Activated CD4-positive, alpha-beta T cell treated with anti-CD3 and anti-CD28 coated beads, Interleukin-2, amount 50 U/mL, for 24 hours (primary cell): Measurements from ENCODE around the gene VASH1.

Experiments used
- DNase-seq, 2 donors: peaks; one replicate each; pipeline ENCODE4 v3.0.0-alpha.2; 2020; ENCODE audit warnings: low read depth in 1 of 2, low spot score in 1 of 2

The VASH1 gene

DNA sequence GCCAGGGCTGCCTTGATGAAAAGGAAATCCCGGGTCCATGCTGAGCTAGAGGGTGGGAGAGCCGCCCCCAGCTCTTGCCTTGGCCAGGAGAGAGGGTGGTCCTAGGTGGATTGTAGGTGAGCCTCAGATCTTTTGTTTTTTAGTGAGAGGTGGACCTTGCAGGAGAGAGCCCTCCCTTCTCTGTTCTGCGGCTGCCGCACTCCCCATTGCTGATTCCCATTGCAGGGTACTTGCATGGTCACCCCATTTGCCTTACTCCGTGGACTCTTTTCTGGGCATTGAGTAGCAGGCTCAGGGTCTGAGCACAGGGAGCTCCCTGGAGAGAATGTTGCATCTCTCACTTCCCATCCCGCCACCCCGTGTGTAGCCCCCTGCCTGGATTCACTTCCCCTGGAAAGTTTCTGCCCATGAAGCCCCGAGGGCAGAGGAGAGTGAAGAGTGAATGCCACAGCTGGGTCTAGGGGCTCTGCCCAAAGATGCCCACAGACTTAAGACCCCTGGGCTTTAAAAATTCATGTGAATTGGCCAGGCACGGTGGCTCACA, 10.2 kb downstream of the VASH1 start:
- DNase-seq = no peak

DNA sequence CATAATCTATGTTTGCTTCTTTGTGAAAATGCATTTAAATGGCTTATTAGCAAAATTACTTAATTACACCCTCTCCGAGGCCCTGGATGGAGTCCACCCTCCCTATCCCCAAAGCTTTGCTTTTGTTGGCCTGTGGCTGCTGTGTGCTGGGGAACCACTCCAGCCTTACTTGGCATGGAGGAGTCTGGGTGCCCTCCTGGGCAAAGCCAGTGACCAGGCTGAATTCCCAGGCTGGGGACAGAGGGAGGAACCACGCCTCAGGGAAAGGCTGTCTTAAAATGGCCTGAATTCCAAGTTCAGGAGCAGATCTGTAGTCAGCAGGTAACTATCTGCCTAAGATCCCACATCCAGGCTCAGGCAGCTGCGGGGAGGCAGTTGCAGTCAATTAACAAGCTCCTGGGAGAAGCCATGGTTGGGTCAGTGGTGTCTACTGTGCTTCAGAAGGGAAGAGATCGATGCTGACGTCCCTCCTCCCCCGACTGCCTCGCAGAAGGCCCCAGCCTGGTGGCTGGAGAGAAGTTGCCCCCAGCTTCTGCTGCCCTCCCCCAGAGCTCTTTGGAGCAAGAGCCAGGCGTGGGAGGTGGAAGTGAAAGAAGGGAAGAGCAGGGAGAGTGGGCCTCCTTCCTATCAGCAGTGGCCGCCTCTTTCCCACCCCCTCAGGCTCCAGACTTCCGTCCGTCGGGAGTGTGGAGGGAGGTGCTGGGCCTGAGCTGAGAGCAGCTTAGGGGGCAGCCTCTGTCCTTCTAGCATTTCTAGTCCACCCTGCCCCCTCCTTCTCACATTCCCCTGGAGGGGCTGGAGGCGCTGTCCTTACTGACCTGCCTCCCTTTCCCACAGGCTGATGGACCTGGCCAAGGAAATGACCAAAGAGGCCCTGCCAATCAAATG, 11.3 kb downstream of the VASH1 start:
- DNase-seq = no peak

DNA sequence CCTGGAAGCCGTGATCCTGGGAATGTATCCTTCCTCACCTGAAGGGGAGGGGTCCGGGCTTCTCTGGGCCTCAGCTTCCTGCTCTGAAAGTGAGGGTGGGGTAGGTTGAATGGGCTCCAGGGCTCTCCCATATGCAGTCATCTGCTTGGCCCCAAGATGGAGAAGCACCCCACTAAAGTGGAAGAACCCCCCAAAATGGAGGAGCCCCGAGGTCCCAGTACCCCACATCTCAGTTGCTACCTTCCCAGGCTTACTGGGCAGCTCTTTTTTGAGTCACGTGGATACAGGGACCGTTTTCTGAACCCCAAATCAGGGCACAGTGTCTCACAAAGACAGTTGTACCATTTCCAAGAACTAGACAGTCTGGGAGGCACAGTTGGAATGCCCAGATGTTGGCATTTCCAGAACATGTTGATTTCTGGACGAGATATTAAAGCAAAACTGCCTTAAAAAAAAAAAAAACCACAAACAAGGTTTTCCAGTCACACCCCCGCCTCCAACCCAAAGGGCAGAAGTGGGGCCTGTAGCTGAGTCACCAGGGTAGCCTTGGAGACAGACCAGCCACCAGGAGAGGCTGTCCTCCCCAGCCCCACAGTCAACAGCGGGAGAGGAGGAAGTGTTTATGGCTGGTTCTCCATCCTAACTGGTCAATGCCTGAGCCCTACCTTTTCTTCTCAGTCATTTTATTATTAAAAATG, 12.1 kb downstream of the VASH1 start:
- DNase-seq = no peak

DNA sequence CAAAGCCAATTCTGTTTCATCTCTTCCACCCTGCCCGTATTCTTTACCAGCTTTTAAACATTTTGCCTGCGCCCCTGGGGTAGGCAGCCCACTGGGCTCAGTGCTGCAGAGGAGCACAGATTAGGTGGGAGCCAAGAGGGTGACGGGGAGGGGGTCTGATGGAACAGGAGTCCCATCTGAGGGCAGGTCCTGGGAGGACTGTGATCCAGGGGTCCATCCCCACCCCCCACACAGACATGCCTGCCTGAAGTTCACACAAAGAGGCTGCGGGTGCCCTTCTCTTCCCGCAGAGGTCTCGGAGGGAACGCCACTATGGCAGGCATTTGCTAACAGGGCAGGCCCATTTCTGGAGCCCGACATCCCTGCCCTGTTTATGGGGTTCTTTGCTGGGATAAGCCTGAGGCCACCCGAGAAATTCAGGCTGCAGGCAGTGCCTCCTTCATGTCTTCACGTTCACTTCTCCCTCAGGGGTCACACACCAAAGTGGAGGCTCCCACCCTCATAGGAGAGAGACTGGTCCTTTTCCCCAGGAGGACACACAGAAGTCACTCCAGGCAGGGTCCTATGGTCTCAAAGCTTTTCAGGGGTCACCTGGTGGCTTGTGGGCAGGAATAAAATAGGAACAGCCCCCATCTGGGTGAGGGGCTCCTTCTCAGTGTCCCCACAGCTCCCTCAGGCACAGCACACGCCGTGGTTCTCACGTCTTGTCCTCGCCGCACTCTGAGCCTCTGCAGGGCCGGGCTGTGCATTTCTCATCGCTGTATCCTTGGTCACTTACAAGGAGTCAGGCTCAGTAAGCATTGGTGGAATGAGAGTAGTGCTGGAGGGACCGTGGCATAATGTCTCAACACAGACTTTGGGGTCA, 12.9 kb downstream of the VASH1 start:
- no peak for DNase-seq

DNA sequence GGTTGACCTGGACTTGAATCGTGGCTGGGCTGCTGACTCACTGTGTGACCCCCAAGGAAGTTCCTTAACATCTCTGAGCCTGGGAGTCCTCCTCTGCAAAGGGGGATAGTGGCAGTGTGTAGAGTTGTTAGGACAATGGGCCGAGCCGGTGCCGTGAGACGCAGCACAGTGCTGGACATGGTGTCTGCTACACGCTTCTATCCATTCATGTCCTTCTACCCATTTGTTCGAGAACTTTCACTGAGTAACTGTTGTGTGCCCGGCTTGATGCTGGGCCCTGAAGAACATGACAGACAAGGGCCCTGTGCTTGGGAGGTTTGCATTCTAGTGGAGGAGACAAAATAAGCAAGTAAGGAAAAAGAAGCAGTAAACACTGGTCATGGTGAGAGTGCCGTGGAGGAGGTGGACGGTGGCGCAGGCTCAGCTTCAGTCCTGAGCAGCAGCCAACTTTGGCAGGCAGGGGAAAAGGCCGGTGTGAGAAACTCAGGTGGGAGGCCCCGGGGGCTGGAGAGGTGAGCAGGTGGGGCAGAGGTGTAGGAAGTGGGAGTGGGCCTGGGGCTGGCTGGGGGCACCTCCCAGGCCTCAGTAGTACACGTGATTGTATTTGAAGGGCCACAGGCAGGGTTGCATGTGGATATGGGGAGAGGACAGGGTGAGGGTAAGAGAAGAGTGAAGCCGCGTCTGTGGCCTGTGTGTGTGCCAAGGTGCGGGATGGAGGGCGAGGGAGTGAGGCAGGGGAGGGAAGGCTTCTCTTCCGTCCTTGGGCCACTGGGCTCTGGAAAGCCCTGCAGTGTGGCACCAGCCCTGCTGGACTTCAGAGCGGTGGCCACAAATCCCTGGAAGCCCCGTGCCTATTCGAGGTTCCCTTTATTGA, 13.8 kb downstream of the VASH1 start:
- DNase-seq = no peak

DNA sequence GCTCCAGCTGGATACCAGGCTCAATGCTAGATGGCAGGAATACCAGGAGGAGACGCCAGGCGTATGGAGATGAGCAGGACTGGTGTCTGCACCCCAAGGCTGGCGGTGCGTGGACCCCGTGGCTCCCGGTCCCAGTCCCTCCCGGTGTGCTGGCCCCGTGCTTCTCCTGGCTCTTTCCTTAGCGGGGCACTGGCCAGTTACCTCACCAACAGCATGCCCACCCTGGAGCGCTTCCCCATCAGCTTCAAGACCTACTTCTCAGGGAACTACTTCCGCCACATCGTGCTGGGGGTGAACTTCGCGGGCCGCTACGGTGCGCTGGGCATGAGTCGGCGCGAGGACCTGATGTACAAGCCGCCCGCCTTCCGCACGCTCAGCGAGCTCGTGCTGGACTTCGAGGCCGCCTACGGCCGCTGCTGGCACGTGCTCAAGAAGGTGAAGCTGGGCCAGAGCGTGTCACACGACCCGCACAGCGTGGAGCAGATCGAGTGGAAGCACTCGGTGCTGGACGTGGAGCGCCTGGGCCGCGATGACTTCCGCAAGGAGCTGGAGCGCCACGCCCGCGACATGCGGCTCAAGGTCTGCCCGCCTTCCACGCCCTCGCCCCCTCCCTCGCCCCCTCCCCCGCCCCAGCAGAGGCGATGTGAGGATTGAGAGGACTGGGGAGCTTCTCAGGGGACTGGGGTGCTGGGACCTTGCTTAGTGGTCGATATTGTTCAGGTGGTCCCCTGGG, 14.6 kb downstream of the VASH1 start:
- no peak for DNase-seq

DNA sequence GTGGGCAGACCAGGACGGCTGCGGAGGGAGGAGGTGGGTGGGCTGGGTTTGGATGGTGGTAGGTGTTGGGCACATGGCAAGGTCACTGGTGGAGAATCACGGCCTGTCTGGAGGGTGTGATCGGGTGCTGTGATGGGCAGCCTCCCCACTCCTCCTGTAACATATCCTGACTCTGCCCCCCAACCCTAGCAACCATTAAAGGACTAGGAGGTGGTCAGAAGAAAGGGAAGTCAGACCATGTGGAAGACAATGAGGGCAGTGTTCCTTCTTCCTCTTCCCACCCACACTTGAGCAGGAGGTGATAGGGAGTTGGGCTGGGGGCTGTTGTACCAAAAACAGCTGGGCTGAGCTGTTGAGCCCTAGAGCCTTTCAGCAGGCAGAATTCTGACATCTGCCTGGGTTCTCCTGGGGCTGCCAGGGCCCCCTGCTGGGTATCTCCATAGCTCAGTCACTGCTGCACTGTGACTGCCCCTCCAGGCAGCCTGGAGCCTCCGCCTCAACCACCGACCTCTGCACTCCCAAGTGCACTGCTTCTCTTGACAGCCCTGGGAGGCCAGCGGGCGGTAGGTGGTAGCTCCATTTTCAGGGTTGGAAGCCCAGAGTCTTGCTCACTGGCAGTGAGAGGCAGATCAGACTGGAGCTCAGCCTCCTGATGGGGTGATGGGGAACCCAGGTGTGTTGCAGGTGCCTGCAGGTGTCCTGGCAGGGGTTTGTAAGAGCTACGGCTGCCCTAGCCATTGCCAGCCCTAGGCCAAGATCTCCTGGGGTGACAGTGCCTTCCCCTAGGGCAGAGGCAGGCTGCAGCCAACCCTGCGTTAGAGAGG, 15.4 kb downstream of the VASH1 start:
- DNase-seq = no peak

DNA sequence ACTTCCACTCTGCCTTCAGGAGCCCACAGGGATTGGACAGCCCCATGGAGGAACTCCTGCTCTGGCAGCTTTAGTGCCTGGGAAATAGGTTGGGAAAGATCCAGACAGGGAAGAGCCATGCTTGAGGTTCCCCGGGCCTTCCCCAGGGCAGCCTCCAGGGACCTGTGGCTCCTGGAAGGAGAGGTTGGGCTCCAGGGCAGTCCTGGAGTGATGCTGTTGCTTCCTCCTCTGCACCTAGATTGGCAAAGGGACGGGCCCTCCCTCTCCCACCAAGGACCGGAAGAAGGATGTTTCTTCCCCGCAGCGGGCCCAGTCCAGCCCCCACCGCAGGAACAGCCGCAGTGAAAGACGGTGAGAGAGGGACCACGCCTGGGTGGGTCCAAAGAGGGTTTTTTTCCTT, 16.5 kb downstream of the VASH1 start:
- DNase-seq = no peak

DNA sequence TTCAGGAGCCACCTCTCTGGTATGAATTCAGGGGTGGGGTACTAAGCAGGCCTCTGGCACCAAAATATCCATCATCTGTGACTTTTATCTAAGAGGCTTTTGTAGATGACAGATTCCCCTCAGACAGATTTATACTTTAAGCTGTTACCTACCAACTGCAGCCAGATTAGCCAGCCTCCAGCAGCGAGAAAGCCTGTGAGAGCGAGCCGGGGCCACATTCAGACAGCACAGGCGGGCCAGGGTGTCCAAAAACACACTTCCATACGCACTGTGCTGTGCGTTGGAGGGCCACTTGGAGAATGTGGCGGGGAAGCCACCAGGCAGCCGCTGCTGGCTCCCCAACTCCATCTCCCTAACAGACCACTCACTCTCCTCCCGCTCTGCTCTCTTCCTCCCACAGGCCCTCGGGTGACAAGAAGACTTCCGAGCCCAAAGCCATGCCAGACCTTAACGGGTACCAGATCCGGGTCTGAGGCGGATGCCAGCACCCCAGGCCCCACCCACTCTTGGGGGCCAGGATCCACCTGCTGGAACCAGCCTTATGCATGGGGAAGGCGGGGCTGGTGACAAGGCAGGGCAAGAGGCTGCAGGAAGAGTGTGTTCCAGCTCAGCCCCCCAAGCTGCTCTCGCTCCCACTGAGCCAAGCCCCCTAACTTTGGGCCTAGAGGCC, 17.4 kb downstream of the VASH1 start:
- DNase-seq = no peak

DNA sequence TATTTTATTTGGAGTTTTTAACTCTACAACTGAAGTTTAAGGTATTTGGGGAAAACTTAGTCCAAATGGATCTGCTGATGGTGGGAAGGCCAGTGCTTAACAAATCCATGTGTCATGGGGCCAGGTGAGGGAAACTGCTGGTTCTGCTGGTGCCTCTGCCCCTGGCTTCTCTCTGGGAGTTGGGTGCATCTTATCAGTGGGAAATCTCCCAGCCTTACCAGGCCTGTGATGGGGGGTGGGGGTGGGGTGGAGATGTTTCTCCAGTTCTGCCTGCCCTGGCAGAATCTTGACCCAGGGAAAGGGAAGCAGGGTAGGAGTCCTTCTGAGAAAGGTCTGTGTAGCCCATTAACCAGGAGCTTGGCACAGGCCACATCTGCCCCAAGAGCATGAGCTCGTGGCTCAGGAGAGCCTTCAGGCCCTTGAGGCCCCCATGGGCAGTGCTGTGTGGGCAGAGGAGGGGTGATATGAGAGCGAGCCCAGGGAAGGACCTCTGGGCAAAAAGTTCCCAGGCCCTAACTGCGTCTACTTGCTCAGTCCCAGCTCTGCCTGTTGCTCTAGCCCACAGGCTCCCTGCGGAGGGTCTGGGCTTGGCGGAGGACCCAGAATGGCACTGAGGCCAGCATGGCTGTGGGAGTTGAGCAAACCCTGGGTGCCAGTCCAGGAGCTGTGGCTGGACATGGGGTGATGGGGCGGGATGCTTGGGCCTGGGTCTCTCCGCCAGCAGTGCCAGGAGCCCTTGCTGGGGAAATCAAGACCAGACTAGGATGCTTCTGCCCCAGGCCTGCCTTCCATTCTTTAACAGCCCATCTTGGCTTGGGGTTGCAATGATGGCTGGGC, 18.2 kb downstream of the VASH1 start:
- DNase-seq = no peak

DNA sequence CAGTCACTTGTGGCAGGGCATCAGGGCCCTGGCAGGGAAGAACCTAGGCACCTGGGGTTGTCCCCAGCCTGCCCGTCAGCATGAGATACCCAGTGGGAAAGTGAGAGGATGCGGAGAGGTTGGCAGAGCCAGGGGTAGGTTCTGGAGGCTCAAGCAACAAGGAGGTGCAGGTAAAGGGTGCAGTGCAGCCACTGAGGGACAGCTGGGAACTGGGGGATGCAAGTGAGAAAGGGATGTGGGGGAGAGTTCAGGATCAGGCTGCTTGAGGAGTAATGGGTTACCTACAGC, 18.7 kb downstream of the VASH1 start:
- no peak for DNase-seq

DNA sequence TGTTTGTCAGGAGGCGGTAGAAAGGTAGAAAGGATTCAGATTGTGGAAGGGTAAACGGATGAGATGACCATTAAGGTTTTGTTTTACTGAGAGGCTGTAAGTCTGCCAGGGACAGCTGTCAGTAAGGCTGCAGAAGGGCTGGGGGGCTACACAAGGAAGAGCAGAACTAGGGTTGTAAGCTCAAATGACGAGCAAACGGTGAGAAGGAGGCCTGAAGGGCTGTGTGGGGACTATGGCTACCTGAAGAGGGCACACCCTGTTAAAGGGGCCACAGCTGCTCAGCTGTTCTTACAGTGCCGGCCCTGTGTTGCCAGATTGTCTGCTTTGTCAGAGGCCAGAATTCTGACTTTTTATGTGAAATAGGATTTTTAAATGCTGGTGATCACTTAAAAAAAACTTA, 19.1 kb downstream of the VASH1 start:
- DNase-seq = no peak

DNA sequence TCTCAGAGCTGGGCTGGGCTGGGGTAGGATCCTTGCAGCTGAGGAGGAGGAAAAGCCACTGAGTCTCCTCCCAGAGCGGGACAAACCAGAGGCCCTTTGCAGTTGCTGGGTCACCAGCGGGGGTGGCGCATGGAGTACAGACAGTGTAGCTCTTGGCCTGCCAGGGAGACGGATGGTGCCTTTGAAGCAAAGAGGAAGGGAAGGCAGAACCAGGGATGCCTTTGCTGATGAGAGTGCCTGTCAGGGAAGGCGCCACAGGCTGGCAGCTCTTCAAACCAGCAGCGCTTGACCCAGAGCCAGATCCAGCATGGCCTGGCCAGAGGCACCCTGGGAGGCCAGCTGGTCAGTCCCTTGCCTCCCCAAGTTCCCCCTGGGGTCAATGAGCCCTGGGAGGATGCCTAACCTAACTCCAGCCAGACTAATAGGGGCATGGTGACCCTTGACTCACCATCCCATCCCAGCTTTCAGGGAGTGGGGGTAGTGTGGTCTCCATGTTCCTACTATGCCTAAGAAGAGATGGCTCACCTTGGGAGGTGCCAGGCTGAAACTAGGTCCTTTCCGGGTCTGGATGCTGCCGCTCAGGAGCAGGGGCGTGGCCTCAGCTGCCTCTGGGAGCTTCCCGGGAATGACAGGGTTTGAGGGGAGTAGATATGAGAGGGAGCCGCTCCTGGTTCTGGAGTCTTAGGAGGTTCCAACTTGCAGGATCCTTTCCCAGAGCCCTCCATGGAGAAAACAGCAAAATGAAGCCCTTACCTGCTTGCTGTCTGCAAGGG, 19.8 kb downstream of the VASH1 start:
- no peak for DNase-seq

DNA sequence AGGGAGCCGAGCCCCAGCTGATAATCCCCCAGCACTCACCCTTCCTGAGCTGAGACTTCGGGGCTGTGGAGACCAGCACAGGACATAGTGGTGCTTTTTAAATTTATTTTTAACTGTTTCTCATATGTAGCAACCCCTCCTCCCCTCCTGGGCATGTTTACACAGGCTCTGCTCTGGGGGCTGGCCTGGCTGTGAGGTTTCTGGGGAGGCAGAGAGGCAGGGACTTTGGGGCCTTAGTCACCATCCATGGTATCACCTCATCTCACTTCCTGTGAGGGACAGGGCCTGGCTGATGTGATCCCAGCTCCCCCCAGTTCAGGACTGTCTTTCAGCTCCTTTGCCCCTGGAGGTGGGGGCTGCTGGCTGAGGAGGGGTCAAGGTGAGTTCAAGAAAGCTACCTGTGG, 20.4 kb downstream of the VASH1 start:
- no peak for DNase-seq

DNA sequence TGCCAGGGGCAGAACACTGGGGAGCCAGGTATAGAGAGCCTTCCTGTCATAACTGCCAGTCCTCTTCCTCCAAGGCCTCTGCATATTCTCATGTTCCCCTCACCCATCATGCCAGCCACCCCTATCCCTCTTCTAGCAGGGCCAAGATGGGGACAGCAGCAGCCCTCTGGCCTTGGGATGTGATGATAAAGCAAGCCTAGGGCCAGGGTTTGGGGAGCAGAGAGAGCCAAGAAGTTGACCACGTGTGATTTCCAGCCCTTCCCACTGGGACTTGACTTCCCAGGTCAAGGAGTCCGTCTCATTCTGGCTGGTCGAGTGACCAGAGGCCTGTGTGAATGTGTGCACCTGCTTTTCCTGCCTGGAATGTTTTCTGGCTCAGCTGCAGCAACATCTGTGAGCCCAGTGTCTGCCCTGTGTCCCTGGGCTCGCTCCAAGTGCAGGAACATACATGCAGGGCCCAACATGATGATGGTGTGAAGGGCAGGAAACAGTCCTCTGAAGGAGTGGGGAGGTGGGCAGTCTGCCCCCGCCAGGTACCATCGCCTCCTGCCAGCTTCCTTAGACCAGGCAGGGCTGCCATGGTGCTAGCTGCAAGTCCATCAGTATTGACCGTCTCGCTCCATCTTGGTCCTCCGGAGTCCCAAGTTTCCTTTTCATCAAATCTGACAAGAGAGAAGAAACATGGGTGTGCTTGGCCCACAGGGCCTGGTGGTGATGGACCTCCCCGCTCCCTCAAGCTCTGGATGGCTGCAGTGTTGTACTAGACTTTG, 21.0 kb downstream of the VASH1 start:
- DNase-seq = no peak

DNA sequence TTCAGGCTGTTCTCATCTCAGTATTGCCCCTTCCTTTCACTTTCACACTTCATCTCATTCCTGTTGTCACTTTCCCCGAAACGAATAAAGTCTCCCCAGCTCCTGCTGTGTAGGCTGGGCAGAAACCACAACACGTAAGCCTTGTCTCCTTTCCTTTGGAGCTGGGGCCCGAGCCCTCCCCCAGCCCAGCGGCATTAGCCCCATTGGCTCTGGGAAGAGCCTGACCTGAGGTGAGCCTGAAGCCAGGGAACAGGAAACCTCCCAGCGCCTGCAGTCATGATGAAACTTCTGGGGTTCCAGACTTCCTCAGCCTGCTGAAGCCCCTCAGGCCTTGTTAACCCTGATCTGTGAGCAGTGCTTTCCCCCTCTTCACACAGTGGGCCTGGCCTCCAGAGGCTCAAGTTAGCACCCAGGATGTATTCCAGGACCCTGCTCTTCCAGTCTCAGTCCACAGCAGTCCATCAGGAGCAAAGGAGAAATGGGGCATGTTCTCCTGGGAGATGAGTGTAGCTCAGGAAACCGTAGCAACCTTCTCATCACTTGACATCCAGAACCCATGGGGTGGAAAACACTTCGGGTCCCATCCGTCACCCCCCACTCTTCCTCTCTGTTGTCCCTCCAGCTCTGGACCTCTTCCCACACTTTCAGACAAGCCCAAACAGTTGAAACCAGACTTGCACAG, 21.8 kb downstream of the VASH1 start:
- DNase-seq = no peak
